ENCODE data around the gene CRISPLD2.

CRISPLD2 gene

GRCh38 chr16:84918006-84918909, 98.5 kb downstream of the CRISPLD2 start:
- DNase-seq = no peak

GRCh38 chr16:84919269-84919668, 99.5 kb downstream of the CRISPLD2 start:
- DNase-seq = no peak

- DNase-seq = no peak
Observed at GRCh38 chr16:84919708-84920107, 99.9 kb downstream of the CRISPLD2 start.

GRCh38 chr16:84920333-84920732, 100.5 kb downstream of the CRISPLD2 start:
- no peak for DNase-seq

GRCh38 chr16:84922351-84923120, 102.8 kb downstream of the CRISPLD2 start:
- no peak for DNase-seq

GRCh38 chr16:84924331-84925091, 104.7 kb downstream of the CRISPLD2 start:
- no peak for DNase-seq

- DNase-seq = peak; percentile 68
Observed at GRCh38 chr16:84925092-84925772, 105.4 kb downstream of the CRISPLD2 start.

- no peak for DNase-seq
Observed at GRCh38 chr16:84925773-84926372, 106.1 kb downstream of the CRISPLD2 start.

GRCh38 chr16:84926462-84926861, 106.7 kb downstream of the CRISPLD2 start:
- no peak for DNase-seq

GRCh38 chr16:84927621-84928591, 108.1 kb downstream of the CRISPLD2 start:
- no peak for DNase-seq

GRCh38 chr16:84928679-84929420, 109.1 kb downstream of the CRISPLD2 start:
- no peak for DNase-seq

GRCh38 chr16:84929421-84930297, 109.9 kb downstream of the CRISPLD2 start:
- no peak for DNase-seq

GRCh38 chr16:84930298-84931106, 110.7 kb downstream of the CRISPLD2 start:
- no peak for DNase-seq

GRCh38 chr16:84931107-84931494, 111.3 kb downstream of the CRISPLD2 start:
- DNase-seq = no peak

- no peak for DNase-seq
Observed at GRCh38 chr16:84931506-84931905, 111.7 kb downstream of the CRISPLD2 start.

GRCh38 chr16:84932681-84933080, 112.9 kb downstream of the CRISPLD2 start:
- no peak for DNase-seq

GRCh38 chr16:84933774-84934631, 114.2 kb downstream of the CRISPLD2 start:
- no peak for DNase-seq

All from activated CD4-positive, alpha-beta T cell treated with anti-CD3 and anti-CD28 coated beads, Interleukin-2, amount 50 U/mL, for 1 hour (primary cell).